NT2/D1 (cell line): Measurements from ENCODE around the gene MS4A8.
"Not testable (repeated sequence)": the region's sequence is repeated elsewhere in the genome, so short reads cannot be mapped to it uniquely, and the experiment has no call there.

Experiments used
- DNase-seq: peaks from one replicate; pipeline ENCODE4 v3.0.0-alpha.2; 2011; ENCODE audit warnings: low read depth, low spot score
- H3K27me3 ChIP-seq: 2 replicates; pipeline ENCODE4 v1.6.0; 2011; ENCODE audit warnings: mild to moderate bottlenecking; ENCODE audit not compliant: insufficient read length, insufficient read depth
- H3K36me3 ChIP-seq: 2 replicates; pipeline ENCODE4 v1.6.1; 2011; ENCODE audit warnings: mild to moderate bottlenecking, low read length, mixed read lengths; ENCODE audit not compliant: insufficient read depth, insufficient read length
- H3K4me1 ChIP-seq: 2 replicates; pipeline ENCODE4 v1.5.1; 2011; ENCODE audit not compliant: insufficient read depth, insufficient read length
- H3K4me3 ChIP-seq: 2 replicates; pipeline ENCODE4 v1.5.1; 2011; ENCODE audit warnings: low read depth; ENCODE audit not compliant: insufficient read length
- H3K9ac ChIP-seq: 2 replicates; pipeline ENCODE4 v1.6.0; 2011; ENCODE audit warnings: low read depth; ENCODE audit not compliant: insufficient read length
- H3K9me3 ChIP-seq: 2 replicates; pipeline ENCODE4 v1.5.1; 2011; ENCODE audit warnings: mild to moderate bottlenecking, low read length; ENCODE audit not compliant: insufficient read depth
- SUZ12 ChIP-seq: IDR thresholded peaks from 2 replicates; pipeline ENCODE4 v1.6.1; 2011; ENCODE audit not compliant: insufficient read length, insufficient read depth; ENCODE audit errors: extremely low read depth
- YY1 ChIP-seq: IDR thresholded peaks from 2 replicates; pipeline ENCODE4 v1.6.1; 2011; ENCODE audit not compliant: insufficient read length, insufficient read depth
- ZNF274 ChIP-seq: IDR thresholded peaks from 2 replicates; pipeline ENCODE4 v1.6.1; 2011; ENCODE audit warnings: mild to moderate bottlenecking, low read depth, low read length

The MS4A8 gene

GRCh38 chr11:60699284-60699691 lies at the start of gene MS4A8:
MS4A8 (plus strand) TSS chr11:60699612; CDS start chr11:60700861, 1,249 bp downstream.
- DNase-seq: no peak
- no peaks in the 10 kb centered on the region for H3K27me3 ChIP-seq
- no peak within 1 kb of the TSS for H3K4me3 ChIP-seq
- H3K9ac ChIP-seq: no peak within 1 kb of the TSS
- H3K4me1 ChIP-seq: peaks cover 3% of the 10 kb centered on the region
- TF ChIP-seq YY1: no peak
- no peak for TF ChIP-seq ZNF274
- no peak for TF ChIP-seq SUZ12
- no peaks in the 10 kb centered on the region for H3K36me3 ChIP-seq
- H3K9me3 ChIP-seq: no peaks in the 10 kb centered on the region

GRCh38 chr11:60657888-60658287 lies 41.5 kb upstream of the MS4A8 start:
- TF ChIP-seq SUZ12 (no peak), ZNF274 (no peak), YY1 (no peak)
- no peaks in the 10 kb centered on the region for H3K9me3 ChIP-seq

DNA sequence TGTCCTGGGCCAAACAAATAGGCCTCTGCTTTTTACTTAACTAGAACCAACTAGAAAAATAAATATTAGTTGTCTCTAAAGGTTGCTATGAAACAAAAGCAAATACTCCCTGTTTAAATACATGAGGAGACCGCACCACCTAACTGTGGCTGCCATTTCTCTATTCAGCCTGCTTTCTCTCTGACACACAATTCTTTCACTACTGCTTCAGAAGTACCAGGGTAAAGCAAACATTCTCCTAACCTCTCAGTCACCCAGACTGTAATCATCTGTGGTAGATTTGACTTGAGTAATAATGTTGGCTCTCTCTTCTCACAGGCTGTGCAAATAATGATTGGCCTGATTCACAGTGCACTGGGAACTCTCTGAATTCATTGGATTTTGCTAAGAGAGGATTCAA lies 41.0 kb upstream of the MS4A8 start:
- DNase-seq: no peak
- TF ChIP-seq ZNF274 (no peak), SUZ12 (no peak), YY1 (no peak)

More at GRCh38 chr11:60657888-60658287, 41.5 kb upstream of the MS4A8 start:
- Histone ChIP-seq H3K4me3 (no peak overlapping the region), H3K9ac (no peak overlapping the region), H3K27me3 (no peaks in the 10 kb centered on the region), H3K36me3 (no peaks in the 10 kb centered on the region), H3K4me1 (no peaks in the 10 kb centered on the region)
- no peak for DNase-seq

GRCh38 chr11:60672255-60672654 lies 27.2 kb upstream of the MS4A8 start:
- Histone ChIP-seq H3K9me3 (peaks cover 30% of the 10 kb centered on the region), H3K4me1 (no peaks in the 10 kb centered on the region), H3K27me3 (no peaks in the 10 kb centered on the region), H3K4me3 (no peak overlapping the region), H3K36me3 (no peaks in the 10 kb centered on the region), H3K9ac (no peak overlapping the region)
- DNase-seq: no peak
- TF ChIP-seq SUZ12 (no peak), ZNF274 (no peak), YY1 (no peak)

More for the DNA sequence above, 41.0 kb upstream of the MS4A8 start:
- Histone ChIP-seq H3K4me3 (no peak overlapping the region), H3K4me1 (no peaks in the 10 kb centered on the region), H3K9me3 (no peaks in the 10 kb centered on the region), H3K27me3 (no peaks in the 10 kb centered on the region), H3K9ac (no peak overlapping the region), H3K36me3 (no peaks in the 10 kb centered on the region)

DNA sequence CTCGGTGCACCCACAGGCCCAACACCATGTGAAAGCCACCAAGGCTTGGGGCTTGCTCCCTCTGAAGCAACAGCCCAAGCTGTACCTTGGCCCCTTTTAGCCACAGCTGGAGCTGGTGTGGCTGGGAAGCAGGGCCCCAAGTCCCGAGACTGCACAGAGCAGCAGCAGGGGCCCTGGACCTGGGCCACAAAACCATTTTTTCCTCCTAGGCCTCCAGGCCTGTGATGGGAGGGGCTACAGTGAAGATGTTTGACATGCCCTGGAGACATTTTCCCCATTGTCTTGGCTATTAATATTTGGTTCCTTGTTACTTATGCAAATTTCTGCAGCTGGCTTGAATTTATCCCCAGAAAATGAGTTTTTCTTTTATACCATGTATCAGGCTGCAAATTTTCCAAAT lies 21.2 kb upstream of the MS4A8 start:
- H3K9ac ChIP-seq, DNase-seq, H3K4me3 ChIP-seq, H3K27me3 ChIP-seq, H3K36me3 ChIP-seq, H3K4me1 ChIP-seq: not testable (repeated sequence)
- H3K9me3 ChIP-seq: peaks cover 49% of the 10 kb centered on the region

GRCh38 chr11:60679879-60680278 lies 19.5 kb upstream of the MS4A8 start:
- H3K27me3 ChIP-seq: no peaks in the 10 kb centered on the region
- DNase-seq: no peak
- no peaks in the 10 kb centered on the region for H3K4me1 ChIP-seq
- no peak overlapping the region for H3K9ac ChIP-seq
- H3K4me3 ChIP-seq: no peak overlapping the region
- peaks cover 44% of the 10 kb centered on the region for H3K9me3 ChIP-seq
- no peak for TF ChIP-seq ZNF274
- no peak for TF ChIP-seq SUZ12
- TF ChIP-seq YY1: no peak
- H3K36me3 ChIP-seq: no peaks in the 10 kb centered on the region

DNA sequence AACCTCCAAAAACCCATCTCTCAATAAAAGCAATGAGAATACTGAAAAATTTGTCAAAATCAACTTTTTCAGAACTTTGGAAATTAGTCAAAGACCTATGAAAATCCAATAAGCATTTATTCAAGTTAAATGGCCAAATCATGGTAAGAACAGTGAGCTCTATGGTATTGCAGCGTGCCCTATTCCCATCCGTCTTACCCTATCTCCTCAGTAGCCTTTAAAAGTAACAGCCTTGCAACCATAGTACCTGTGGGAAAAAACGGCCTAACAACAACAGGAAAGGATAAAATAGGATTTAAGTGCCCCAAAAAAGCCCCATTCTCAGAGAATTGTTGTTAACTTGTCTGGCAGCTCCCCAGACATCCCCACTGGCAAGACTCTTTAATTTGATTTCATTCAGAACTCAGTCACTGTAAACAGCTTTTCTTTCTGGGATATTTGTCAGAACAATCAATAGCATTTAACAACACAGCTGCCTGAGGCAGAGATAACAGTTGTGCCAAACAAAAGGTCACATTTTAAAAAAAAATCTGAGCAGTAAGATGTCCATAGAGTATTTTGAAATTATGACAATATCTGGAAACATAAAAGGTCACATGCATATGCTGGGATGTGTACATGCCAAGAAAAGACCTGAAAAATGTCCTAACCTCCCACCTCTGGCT lies 18.8 kb upstream of the MS4A8 start:
- Histone ChIP-seq H3K4me3 (no peak overlapping the region), H3K9ac (no peak overlapping the region), H3K36me3 (no peaks in the 10 kb centered on the region), H3K4me1 (no peaks in the 10 kb centered on the region), H3K27me3 (no peaks in the 10 kb centered on the region), H3K9me3 (peaks cover 44% of the 10 kb centered on the region)
- TF ChIP-seq YY1 (no peak), SUZ12 (no peak), ZNF274 (no peak)
- no peak for DNase-seq

DNA sequence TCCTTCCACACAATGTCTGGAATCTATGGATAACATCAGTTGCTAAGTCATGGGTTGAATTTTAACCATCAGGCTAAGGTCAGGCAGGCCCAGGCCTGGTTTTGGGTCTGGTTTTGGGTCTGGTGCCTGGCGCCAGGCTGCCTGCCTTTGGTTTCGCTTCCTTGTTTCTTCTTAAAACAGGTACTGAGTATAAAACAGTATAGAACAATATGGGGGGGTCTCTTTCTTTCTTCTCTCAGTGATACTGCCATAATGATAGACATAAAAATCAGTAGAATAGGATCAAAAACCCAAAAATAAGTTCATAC lies 14.9 kb upstream of the MS4A8 start:
- not testable (repeated sequence) for DNase-seq, H3K9ac ChIP-seq, H3K27me3 ChIP-seq, H3K36me3 ChIP-seq, H3K9me3 ChIP-seq, H3K4me1 ChIP-seq, H3K4me3 ChIP-seq
